Activated T-helper 17 cell treated with anti-CD3 and anti-CD28 coated beads, Interleukin-2, amount 50 U/mL, for 72 hours (primary cell): ENCODE data around the gene SFPQ. TPM values are rescaled to one million over a fixed set of nuclear protein-coding genes. Genes with fewer than 3 reads are reported as not detected.
A peak's percentile ranks its signal among the peaks of the same experiment; 100 is the strongest.
"Not testable (repeated sequence)": the region's sequence is repeated elsewhere in the genome, so short reads cannot be mapped to it uniquely, and the experiment has no call there.

ENCODE experiments used
- ATAC-seq: fragments of 150-1000 bp; cut with Tn5 transposase; replicated peaks from 2 replicates; pipeline ENCODE4 v1.10.0; 2021; ENCODE audit warnings: mild to moderate bottlenecking, moderate library complexity
- H3K27ac Mint-ChIP-seq: one replicate; pipeline ENCODE4 v1.8.0; 2022; ENCODE audit warnings: mixed read lengths
- H3K27me3 Mint-ChIP-seq: one replicate; pipeline ENCODE4 v1.8.0; 2022; ENCODE audit warnings: mixed read lengths
- H3K36me3 Mint-ChIP-seq: one replicate; pipeline ENCODE4 v1.8.0; 2022; ENCODE audit warnings: low read depth, mild to moderate bottlenecking, mixed read lengths
- H3K4me1 Mint-ChIP-seq: one replicate; pipeline ENCODE4 v1.8.0; 2022; ENCODE audit warnings: mixed read lengths
- H3K4me3 Mint-ChIP-seq: one replicate; pipeline ENCODE4 v1.8.0; 2022; ENCODE audit warnings: mild to moderate bottlenecking, mixed read lengths
- H3K9me3 Mint-ChIP-seq: one replicate; pipeline ENCODE4 v1.8.0; 2022; ENCODE audit warnings: mixed read lengths
- total RNA-seq, 2 donors: library from RNA; stranded (reverse); gene quantifications; one replicate each; pipeline ENCODE4 v1.2.3, GENCODE V29; 2022

Gene SFPQ
- total RNA-seq, 2 donors from 2014 or later = 228 to 318 TPM

DNA sequence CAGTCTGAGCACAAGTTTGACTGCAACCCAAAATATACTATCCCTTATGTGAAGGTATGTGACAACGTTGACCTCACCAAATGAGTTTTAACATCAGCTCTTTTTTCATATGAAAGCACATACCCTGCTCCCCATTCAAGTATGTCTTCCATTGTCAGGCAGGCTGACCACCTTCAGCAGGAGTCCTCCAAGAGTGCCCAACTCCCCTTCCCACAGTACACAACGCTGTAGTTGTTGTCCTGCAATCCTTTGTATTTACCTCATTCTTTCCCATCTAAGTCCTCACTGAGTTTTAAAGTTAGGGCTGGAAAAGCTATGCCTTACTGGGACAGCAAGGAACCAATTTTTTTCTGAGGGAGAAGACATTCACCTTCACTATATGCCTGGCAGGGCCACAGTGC lies 14.7 kb downstream of the SFPQ start:
- H3K4me1 Mint-ChIP-seq = peaks cover 25% of the 10 kb centered on the region
- no peaks in the 10 kb centered on the region for H3K27me3 Mint-ChIP-seq
- H3K9me3 Mint-ChIP-seq = no peaks in the 10 kb centered on the region
- H3K27ac Mint-ChIP-seq = no peak overlapping the region
- peaks cover 94% of the 10 kb centered on the region for H3K36me3 Mint-ChIP-seq
- no peak for ATAC-seq
- no peak overlapping the region for H3K4me3 Mint-ChIP-seq

DNA sequence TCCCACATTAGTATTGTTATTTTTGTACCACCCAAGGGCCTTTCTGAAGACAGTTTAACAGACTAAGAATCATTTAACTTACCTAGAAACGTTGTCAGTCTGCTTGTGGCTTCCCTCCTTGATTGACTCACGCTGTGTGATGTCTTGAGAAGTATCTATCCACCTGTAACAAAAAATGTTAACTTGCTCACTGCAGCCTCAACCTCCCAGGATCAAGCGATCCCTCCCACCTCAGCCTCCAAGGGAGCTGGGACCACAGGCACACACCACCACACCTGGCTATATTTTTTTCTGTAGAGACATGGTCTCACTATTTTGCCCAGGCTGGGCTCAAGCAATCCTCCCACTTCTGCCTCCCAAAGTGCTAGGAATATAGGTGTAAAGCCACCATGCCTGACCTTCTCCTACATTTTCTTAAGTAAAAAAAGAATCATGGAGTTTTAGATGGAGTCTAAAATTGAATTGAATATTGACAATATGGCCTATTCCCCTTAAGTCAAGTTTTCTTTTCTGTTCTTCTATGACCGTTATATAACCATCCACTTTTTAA lies 15.6 kb downstream of the SFPQ start:
- peaks cover 84% of the 10 kb centered on the region for H3K36me3 Mint-ChIP-seq
- no peak overlapping the region for H3K4me3 Mint-ChIP-seq
- H3K4me1 Mint-ChIP-seq = peaks cover 18% of the 10 kb centered on the region
- H3K27me3 Mint-ChIP-seq = no peaks in the 10 kb centered on the region
- no peaks in the 10 kb centered on the region for H3K9me3 Mint-ChIP-seq
- no peak overlapping the region for H3K27ac Mint-ChIP-seq
- ATAC-seq = no peak

DNA sequence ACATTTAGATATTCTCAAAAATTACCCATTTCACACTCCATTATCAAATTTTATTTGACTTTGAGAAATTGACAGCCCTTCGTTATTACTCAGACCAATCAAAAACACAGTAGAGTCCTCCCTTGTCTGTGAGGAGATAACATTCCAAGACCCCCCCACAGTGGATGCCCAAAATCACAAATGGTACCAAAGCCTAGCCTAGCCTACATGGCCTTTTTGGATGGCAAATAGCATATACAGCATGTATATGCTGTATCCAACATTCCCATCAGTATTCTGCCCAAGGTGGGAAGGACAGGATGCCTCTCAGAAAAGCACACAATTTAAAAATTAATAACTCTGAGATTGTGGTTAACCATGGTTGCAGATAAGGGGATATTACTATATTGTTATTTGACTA lies 17.3 kb downstream of the SFPQ start:
- H3K27me3 Mint-ChIP-seq = no peaks in the 10 kb centered on the region

DNA sequence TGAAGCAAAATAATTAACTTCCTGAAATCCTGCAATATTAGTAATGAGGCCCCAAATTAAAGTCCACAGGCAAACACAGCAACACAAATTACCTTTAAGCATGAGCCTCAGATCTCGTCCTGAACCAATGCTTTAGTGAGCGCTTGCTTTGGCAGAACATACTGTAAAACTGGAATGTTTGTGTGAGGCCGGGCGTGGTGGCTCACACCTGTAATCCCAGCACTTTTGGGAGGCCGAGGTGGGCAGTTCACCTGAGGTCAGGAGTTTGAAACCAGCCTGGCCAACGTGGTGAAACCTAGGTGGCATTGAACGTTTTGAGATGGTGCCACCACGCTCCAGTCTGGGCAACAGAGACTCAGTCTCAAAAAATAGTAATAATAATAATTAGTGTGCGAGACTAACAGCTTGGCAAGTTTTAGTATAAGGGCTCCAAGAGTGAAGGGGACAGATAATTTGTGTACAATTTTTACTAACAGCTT lies 17.8 kb downstream of the SFPQ start:
- Mint-ChIP-seq H3K4me1 (peaks cover 5% of the 10 kb centered on the region), H3K27ac (no peak overlapping the region), H3K9me3 (no peaks in the 10 kb centered on the region), H3K27me3 (no peaks in the 10 kb centered on the region), H3K4me3 (no peak overlapping the region), H3K36me3 (peaks cover 62% of the 10 kb centered on the region)
- no peak for ATAC-seq

More for the DNA sequence above, 17.3 kb downstream of the SFPQ start:
- H3K27ac Mint-ChIP-seq = no peak overlapping the region
- H3K9me3 Mint-ChIP-seq = no peaks in the 10 kb centered on the region
- H3K4me1 Mint-ChIP-seq = peaks cover 8% of the 10 kb centered on the region
- no peak for ATAC-seq
- peaks cover 67% of the 10 kb centered on the region for H3K36me3 Mint-ChIP-seq
- no peak overlapping the region for H3K4me3 Mint-ChIP-seq

DNA sequence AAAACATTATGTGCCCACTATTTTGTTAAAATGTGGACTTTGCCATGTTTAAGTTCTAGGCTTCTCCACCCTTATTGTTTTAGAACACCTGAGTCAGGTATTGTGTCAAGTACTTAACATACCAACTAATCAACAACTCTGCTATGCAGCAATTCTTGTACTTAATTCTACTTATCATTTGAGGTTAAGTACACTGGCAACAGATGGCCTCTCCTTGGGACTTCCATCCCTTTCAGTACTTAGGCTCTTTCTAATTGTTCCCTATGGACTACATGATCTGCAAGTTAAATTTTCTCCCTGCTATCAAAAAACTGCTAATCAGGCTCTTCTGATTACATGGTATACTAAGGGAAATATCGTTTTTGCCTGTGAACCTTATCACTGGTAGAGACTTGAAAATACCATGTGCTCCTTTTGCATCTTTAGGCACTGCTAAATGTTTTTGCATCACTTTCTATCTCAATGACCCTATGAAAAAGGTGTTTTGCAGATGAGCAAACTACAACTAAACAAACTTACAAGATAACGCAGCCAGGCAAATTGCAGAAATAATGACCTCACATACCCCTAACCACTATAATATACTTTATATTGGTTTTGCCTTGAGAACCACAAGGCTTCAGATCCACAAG lies 18.9 kb downstream of the SFPQ start:
- H3K4me1 Mint-ChIP-seq = no peaks in the 10 kb centered on the region
- H3K27me3 Mint-ChIP-seq = no peaks in the 10 kb centered on the region
- no peak overlapping the region for H3K4me3 Mint-ChIP-seq
- peaks cover 51% of the 10 kb centered on the region for H3K36me3 Mint-ChIP-seq
- no peaks in the 10 kb centered on the region for H3K9me3 Mint-ChIP-seq
- ATAC-seq = no peak
- no peak overlapping the region for H3K27ac Mint-ChIP-seq

DNA sequence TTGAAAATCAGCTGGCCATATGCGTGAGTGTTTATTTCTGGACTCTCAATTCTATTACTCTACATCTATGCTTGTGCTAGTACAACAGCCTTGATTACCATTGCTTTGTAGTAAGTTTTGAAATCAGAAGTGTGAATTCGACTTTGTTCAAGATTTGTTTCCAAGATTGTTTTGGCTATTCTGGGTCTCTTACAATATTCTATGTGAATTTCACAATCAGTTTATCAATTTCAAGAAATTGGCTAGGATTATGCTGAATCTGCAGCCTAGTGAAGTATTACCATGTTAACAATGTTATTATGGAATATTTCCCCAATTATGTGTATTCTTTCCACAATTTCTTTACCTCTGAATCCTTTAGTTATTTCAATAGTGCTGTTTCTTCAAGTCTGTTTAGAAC lies 19.5 kb downstream of the SFPQ start:
- no peaks in the 10 kb centered on the region for H3K4me1 Mint-ChIP-seq
- ATAC-seq = no peak
- H3K9me3 Mint-ChIP-seq = no peaks in the 10 kb centered on the region
- peaks cover 46% of the 10 kb centered on the region for H3K36me3 Mint-ChIP-seq
- H3K4me3 Mint-ChIP-seq = no peak overlapping the region
- no peak overlapping the region for H3K27ac Mint-ChIP-seq
- H3K27me3 Mint-ChIP-seq = no peaks in the 10 kb centered on the region

DNA sequence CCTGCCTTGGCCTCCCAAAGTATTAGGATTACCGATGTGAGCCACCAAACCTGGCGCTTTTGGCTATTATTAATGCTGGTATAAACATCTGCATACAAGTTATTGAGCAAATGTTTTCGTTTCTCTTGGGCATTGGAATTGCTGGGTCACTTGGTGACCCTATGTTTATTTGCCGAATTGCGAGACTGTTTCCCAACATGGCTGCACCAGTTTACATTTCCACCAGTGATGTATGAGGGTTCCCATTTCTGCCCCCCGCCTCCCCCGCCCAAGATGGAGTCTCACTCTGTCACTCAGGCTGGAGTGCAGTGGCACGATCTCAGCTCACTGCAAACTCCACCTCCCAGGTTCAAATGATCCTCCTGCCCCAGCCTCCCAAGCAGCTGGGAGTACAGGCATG lies 20.9 kb downstream of the SFPQ start:
- H3K27me3 Mint-ChIP-seq = no peaks in the 10 kb centered on the region
- no peak for ATAC-seq
- no peak overlapping the region for H3K27ac Mint-ChIP-seq
- no peaks in the 10 kb centered on the region for H3K4me1 Mint-ChIP-seq
- no peak overlapping the region for H3K4me3 Mint-ChIP-seq
- peaks cover 31% of the 10 kb centered on the region for H3K36me3 Mint-ChIP-seq
- H3K9me3 Mint-ChIP-seq = no peaks in the 10 kb centered on the region

DNA sequence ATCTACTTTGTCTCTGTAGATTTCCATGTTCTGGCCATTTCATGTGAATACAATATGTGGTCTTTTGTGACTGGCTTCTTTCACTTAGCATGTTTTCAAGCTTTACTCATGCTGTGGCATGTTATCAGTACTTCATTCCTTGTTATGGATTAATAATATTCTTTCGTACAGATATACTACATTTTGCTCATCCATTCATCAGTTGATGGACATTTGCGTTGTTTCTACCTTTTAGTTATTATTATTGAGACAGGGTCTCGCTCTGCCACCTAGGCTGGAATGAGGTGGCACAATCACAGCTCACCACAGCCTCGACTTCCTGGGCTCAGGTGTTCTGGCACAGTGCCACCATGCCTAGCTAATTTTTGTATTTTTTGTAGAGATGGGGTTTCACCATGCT lies 21.4 kb downstream of the SFPQ start:
- H3K4me1 Mint-ChIP-seq = no peaks in the 10 kb centered on the region
- H3K36me3 Mint-ChIP-seq = peaks cover 27% of the 10 kb centered on the region
- no peak overlapping the region for H3K27ac Mint-ChIP-seq
- no peak overlapping the region for H3K4me3 Mint-ChIP-seq
- no peaks in the 10 kb centered on the region for H3K9me3 Mint-ChIP-seq
- ATAC-seq = no peak
- H3K27me3 Mint-ChIP-seq = no peaks in the 10 kb centered on the region

DNA sequence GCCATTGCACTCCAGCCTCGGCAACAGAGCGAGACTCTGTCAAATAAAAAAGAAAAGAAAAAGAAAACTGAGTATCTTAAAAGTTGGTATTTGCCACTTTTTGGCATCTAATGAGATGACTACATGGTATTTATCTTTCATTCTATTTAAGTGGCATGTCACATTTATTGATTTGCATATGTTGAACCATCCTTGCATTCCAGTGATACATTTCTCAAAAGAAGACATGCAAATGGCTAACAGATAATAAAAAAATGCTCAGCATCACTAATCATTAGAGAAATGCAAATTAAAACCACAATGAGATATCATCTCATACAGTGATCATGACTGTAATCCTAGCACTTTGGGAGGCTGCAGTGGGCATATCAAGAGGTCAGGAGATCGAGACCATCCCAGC lies 28.1 kb downstream of the SFPQ start:
- ATAC-seq = no peak
- H3K9me3 Mint-ChIP-seq = no peaks in the 10 kb centered on the region
- H3K27ac Mint-ChIP-seq = no peak overlapping the region
- H3K4me1 Mint-ChIP-seq = no peaks in the 10 kb centered on the region
- H3K27me3 Mint-ChIP-seq = no peaks in the 10 kb centered on the region
- H3K36me3 Mint-ChIP-seq = no peaks in the 10 kb centered on the region
- no peak overlapping the region for H3K4me3 Mint-ChIP-seq

DNA sequence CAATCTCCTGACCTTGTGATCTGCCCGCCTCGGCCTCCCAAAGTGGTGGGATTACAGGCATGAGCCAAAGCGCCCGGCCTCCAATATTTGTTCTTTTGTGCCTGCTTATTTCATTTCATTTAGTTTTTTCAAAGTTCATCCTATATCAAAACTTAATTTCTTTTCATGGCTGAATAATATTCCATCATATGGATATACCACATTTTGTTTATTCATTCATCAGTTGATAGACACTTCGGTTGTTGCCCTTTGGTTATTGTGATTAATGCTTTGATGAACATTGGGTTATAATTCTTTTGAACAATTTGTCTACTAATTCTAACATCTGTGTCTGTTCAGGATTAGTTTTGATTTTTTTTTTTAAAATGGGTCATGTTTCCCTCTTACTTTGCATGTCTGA lies 41.7 kb downstream of the SFPQ start:
- Mint-ChIP-seq H3K9me3 (no peaks in the 10 kb centered on the region), H3K27ac (no peak overlapping the region), H3K27me3 (peaks cover 3% of the 10 kb centered on the region), H3K4me3 (no peak overlapping the region), H3K36me3 (no peaks in the 10 kb centered on the region), H3K4me1 (peaks cover 3% of the 10 kb centered on the region)
- ATAC-seq = no peak

DNA sequence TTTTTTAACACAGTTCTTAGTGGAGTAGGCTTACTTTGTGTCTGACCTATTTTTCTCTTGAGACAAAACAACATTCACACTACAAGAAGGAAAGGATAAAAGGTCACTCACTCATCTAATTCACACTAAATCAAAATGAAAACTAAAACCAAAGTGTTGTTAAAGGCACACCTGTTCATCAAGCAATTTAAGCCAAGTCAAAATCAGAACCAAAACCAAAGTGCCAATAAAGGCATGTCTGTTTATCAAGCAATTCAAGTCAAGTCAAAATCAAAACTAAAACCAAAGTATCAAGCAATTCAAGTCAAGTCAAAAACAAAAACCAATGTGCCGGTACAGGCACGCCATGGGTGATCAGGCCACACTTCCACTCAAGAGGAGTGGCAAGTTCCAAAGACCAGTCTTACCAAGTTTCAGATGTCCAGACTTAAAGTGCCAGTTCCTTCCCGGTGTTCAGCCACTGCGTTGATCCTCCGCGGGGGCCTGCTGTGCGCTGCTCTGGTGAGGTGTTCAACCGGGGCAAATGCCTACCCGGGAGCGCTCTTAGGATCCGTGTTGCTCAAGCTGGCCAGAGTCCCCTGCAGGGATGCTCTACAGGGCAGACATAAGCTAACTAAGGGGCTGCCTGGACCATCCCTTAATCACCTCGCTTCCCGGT lies 46.9 kb downstream of the SFPQ start:
- Mint-ChIP-seq H3K4me3 (peak overlapping the region; percentile 61), H3K27ac (peak overlapping the region; percentile 84)
- not testable (repeated sequence) for H3K4me1 Mint-ChIP-seq, H3K9me3 Mint-ChIP-seq, H3K27me3 Mint-ChIP-seq, H3K36me3 Mint-ChIP-seq
- ATAC-seq = peak; percentile 46

DNA sequence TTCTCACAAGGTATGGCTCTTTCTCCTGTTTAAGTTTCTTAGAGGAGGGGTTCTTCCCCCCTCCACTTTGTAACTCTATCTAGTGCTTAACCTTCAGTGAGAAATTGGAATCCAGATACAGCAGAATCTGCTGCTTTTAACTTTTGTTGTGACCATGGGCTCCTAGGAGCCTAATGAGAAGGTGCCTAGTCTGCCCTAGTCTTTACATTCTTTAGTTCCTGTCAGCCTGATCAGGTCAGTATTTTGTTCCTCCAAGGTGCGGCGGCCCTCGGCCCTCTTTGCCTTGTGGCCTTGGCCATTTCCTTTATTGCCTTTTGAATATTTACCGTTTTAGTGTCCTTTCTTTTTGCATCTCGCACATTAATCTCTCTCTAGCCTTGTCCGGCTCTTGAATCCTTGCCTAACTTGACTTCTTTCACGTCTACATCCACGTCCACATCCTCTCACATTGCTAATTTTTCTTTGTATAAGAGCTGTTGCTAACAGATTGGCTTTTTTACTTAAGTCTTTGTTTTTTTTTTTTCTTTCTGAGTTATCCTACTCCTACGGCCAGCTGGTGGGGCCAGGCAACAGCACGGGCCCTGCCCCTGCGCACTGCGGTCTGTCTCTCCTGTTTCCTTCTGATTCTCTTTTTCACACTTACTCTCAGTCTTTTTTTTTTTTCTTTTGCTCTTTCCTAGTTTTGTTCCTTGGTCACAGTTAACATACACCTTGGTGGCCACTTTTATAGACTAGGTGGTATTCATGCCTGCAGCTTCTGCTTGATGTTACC lies 49.0 kb downstream of the SFPQ start:
- H3K27ac Mint-ChIP-seq = no peak overlapping the region
- no peak overlapping the region for H3K4me3 Mint-ChIP-seq
- H3K4me1 Mint-ChIP-seq = peaks cover 9% of the 10 kb centered on the region
- H3K27me3 Mint-ChIP-seq = no peaks in the 10 kb centered on the region
- no peaks in the 10 kb centered on the region for H3K36me3 Mint-ChIP-seq
- H3K9me3 Mint-ChIP-seq = no peaks in the 10 kb centered on the region
- no peak for ATAC-seq

DNA sequence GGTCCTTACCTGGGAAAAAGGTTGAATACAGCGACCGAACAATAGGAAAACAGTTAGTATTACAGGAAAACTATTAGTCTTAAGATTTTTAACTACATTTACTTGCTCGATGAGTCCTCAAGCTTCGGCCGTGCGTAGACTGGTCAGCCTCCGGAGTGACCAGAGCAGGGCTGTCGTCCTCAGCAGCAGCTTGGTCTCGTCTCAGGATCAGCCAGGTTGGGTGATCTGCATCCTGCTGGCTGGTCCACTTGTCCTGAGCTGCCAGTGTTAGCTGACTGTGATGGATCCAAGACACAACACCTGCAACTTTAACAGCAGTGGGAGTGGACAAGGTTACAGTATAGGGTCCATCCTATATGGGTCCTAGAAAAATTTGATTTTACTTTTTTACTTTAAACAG lies 50.2 kb downstream of the SFPQ start:
- ATAC-seq, H3K4me1 Mint-ChIP-seq, H3K27ac Mint-ChIP-seq, H3K4me3 Mint-ChIP-seq, H3K9me3 Mint-ChIP-seq, H3K36me3 Mint-ChIP-seq, H3K27me3 Mint-ChIP-seq: not testable (repeated sequence)

DNA sequence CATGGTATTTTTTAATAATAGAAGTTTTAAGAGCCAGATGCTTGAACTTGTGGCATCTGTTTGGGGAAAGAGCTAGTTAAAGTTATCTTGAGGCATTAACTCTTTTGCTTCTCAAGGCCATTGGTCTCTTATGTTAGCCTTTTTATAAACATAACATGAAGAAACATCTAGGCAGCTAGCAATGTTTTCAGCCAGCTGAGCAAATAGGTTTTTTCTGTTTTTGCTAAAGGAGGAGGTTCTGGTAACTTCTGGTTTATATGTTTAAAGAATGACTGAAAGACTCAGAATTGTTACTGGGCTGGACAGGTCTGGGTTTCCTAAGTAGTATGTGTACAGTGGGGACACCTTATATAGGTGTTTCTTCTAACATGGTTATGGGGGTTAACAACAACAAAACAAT lies 50.7 kb downstream of the SFPQ start:
- not testable (repeated sequence) for H3K4me3 Mint-ChIP-seq, H3K27me3 Mint-ChIP-seq, H3K27ac Mint-ChIP-seq, ATAC-seq, H3K4me1 Mint-ChIP-seq, H3K36me3 Mint-ChIP-seq, H3K9me3 Mint-ChIP-seq

DNA sequence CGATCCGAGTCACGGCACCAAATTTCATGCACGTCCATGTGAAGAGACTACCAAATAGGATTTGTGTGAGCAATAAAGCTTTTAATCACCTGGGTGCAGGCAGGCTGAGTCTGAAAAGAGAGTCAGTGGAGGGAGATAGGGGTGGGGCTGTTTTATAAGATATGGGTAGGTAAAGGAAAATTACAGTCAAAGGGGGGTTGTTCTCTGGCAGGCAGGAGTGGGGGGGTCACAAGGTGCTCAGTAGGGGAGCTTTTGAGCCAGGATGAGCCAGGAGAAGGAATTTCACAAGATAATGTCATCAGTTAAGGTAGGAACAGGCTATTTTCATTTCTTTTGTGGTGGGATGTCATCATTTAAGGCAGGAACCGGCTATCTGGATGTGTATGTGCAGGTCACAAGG lies 55.4 kb downstream of the SFPQ start:
- H3K27ac Mint-ChIP-seq, H3K9me3 Mint-ChIP-seq, H3K36me3 Mint-ChIP-seq, ATAC-seq, H3K4me3 Mint-ChIP-seq, H3K27me3 Mint-ChIP-seq, H3K4me1 Mint-ChIP-seq: not testable (repeated sequence)
